ENCODE measurements around the gene CLCN7. TPM values are rescaled to one million over a fixed set of nuclear protein-coding genes. Genes with fewer than 3 reads are reported as not detected.

The CLCN7 gene
- total RNA-seq, 2 donors from 2014 or later, result 51.9 to 108 TPM

- intact Hi-C loops (cut with DNase I), result no loop called here
- H3K4me3 ChIP-seq, result no peak overlapping the region
- H3K9me3 ChIP-seq, result no peaks in the 10 kb centered on the region
- H3K4me1 ChIP-seq (replicated peaks), result peaks cover 7% of the 10 kb centered on the region
- TF ChIP-seq POLR2A (IDR thresholded peaks at IDR 0.05) (no peak), POLR2AphosphoS5 (IDR thresholded peaks at IDR 0.05) (no peak)
- TF ChIP-seq, protein P1, sequence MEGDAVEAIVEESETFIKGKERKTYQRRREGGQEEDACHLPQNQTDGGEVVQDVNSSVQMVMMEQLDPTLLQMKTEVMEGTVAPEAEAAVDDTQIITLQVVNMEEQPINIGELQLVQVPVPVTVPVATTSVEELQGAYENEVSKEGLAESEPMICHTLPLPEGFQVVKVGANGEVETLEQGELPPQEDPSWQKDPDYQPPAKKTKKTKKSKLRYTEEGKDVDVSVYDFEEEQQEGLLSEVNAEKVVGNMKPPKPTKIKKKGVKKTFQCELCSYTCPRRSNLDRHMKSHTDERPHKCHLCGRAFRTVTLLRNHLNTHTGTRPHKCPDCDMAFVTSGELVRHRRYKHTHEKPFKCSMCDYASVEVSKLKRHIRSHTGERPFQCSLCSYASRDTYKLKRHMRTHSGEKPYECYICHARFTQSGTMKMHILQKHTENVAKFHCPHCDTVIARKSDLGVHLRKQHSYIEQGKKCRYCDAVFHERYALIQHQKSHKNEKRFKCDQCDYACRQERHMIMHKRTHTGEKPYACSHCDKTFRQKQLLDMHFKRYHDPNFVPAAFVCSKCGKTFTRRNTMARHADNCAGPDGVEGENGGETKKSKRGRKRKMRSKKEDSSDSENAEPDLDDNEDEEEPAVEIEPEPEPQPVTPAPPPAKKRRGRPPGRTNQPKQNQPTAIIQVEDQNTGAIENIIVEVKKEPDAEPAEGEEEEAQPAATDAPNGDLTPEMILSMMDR (IDR thresholded peaks at IDR 0.05), result no peak
- H3K27me3 ChIP-seq (replicated peaks; ENCODE audit: insufficient read depth), result no peaks in the 10 kb centered on the region
- no peaks in the 10 kb centered on the region for H3K36me3 ChIP-seq
- 80% methylated on average over 42 of the region's 42 CpGs for WGBS
- no peak overlapping the region for H3K27ac ChIP-seq
- DNase-seq (ENCODE audit: low spot score), result no peak
Measured at GRCh38 chr16:1426734-1427471, 47.9 kb downstream of the CLCN7 start.

GRCh38 chr16:1425616-1426370, 49.0 kb downstream of the CLCN7 start:
- no peak overlapping the region for H3K27ac ChIP-seq
- intact Hi-C loops (cut with DNase I), result no loop called here

DNA sequence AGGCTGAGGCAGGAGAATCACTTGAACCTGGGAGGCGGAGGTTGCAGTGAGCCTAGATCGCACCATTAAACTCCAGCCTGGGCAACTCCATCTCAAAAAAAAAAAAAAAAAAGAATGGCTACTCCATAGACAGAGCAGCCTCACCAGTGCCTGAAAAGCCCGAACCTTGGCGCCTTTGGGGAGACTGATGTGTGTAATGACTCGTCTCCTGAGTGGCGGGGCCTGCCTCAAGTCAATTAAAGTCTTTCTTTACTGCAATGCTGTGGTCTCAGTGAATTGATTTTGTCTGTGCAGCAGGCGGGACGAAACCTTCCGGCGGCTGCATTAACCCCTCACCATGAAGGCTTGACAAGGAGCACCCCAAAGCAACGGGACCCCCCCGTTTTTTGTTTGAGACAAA, 50.8 kb downstream of the CLCN7 start:
- Histone ChIP-seq H3K4me1 (replicated peaks) (peaks cover 8% of the 10 kb centered on the region), H3K4me3 (no peak overlapping the region), H3K27me3 (replicated peaks; ENCODE audit: insufficient read depth) (no peaks in the 10 kb centered on the region), H3K9me3 (no peaks in the 10 kb centered on the region), H3K36me3 (no peaks in the 10 kb centered on the region), H3K27ac (no peak overlapping the region)
- no peak for DNase-seq (ENCODE audit: low spot score)
- 96% methylated on average over 12 of the region's 12 CpGs for WGBS
- TF ChIP-seq, protein P1 (IDR thresholded peaks at IDR 0.05), result no peak
- TF ChIP-seq POLR2AphosphoS5 (IDR thresholded peaks at IDR 0.05) (no peak), POLR2A (IDR thresholded peaks at IDR 0.05) (no peak)
- intact Hi-C loops (cut with DNase I), result loop anchor here (5.0 kb wide), 1 partner anchor 117 kb away; the partner anchor contains the start of gene UBE2I

More at GRCh38 chr16:1425616-1426370, 49.0 kb downstream of the CLCN7 start:
- no peaks in the 10 kb centered on the region for H3K9me3 ChIP-seq
- TF ChIP-seq POLR2AphosphoS5 (IDR thresholded peaks at IDR 0.05) (no peak), POLR2A (IDR thresholded peaks at IDR 0.05) (no peak)
- TF ChIP-seq, protein P1 (IDR thresholded peaks at IDR 0.05), result no peak
- DNase-seq (ENCODE audit: low spot score), result no peak
- H3K27me3 ChIP-seq (replicated peaks; ENCODE audit: insufficient read depth), result no peaks in the 10 kb centered on the region
- H3K4me3 ChIP-seq, result no peak overlapping the region
- peaks cover 7% of the 10 kb centered on the region for H3K4me1 ChIP-seq (replicated peaks)
- WGBS, result 84% methylated on average over 11 of the region's 16 CpGs
- no peaks in the 10 kb centered on the region for H3K36me3 ChIP-seq

- WGBS, result 74% methylated on average over 10 of the region's 10 CpGs
- Histone ChIP-seq H3K27me3 (replicated peaks; ENCODE audit: insufficient read depth) (no peaks in the 10 kb centered on the region), H3K4me3 (no peak overlapping the region), H3K27ac (peak overlapping the region; percentile 93 to 95), H3K4me1 (replicated peaks) (peaks cover 8% of the 10 kb centered on the region), H3K9me3 (no peaks in the 10 kb centered on the region), H3K36me3 (no peaks in the 10 kb centered on the region)
- TF ChIP-seq POLR2AphosphoS5 (IDR thresholded peaks at IDR 0.05) (peak; percentile 61), POLR2A (IDR thresholded peaks at IDR 0.05) (no peak)
- TF ChIP-seq, protein P1 (IDR thresholded peaks at IDR 0.05), result no peak
- intact Hi-C loops (cut with DNase I), result loop anchor here (5.0 kb wide), 1 partner anchor 115 kb away; the partner anchor contains the start of gene UBE2I
- DNase-seq (ENCODE audit: low spot score), result peak; percentile 62
Measured at GRCh38 chr16:1422076-1422475, 52.8 kb downstream of the CLCN7 start.

Data from prostate gland (tissue), 2 donors.